Measurements from ENCODE around the gene CCNY.

CCNY gene

GRCh38 chr10:35520996-35521395 lies 184.7 kb downstream of the CCNY start:
- Histone ChIP-seq H2BK15ac (ENCODE audit: low read length) (no peak overlapping the region), H3K9me3 (replicated peaks in 1 of 2; ENCODE audit: control insufficient read depth in 2 of 2, insufficient read depth in 1 of 2, low read depth in 1 of 2, low read length in 2 of 2) (no peaks in the 10 kb centered on the region), H2AK5ac (ENCODE audit: low read depth, low read length) (no peak overlapping the region), H2BK12ac (ENCODE audit: low read length) (no peak overlapping the region), H3K18ac (ENCODE audit: low read length) (no peak overlapping the region), H3K23ac (ENCODE audit: low read depth, low read length, poor library complexity) (no peak overlapping the region), H3K4me3 (ENCODE audit: low read length in 2 of 2) (no peak overlapping the region), H4K8ac (ENCODE audit: low read depth, low read length) (no peak overlapping the region), H4K91ac (ENCODE audit: low read depth, low read length, poor library complexity) (no peak overlapping the region), H3K9ac (ENCODE audit: low read depth, low read length, poor library complexity) (no peak overlapping the region), H3K4me1 (ENCODE audit: control insufficient read depth in 2 of 2, insufficient read depth in 1 of 2, low read depth in 1 of 2, low read length in 2 of 2) (peaks cover 0 to 5% of the 10 kb centered on the region in 2 donors), H2BK5ac (ENCODE audit: low read length) (no peak overlapping the region), H3K4me2 (ENCODE audit: insufficient read depth, low read length, poor library complexity, severe bottlenecking) (no peak overlapping the region), H3K36me3 (replicated peaks in 1 of 2; ENCODE audit: control insufficient read depth in 2 of 2, insufficient read depth in 2 of 2, low read length in 2 of 2) (no peaks in the 10 kb centered on the region), H3K4ac (ENCODE audit: low read length) (no peak overlapping the region), H2AFZ (ENCODE audit: low read length) (no peak overlapping the region), H3K79me1 (ENCODE audit: low read depth, low read length) (no peaks in the 10 kb centered on the region), H3K27me3 (ENCODE audit: control insufficient read depth in 3 of 3, insufficient read depth in 3 of 3, low read depth in 1 of 3, low read length in 3 of 3) (no peaks in the 10 kb centered on the region), H3K27ac (replicated peaks; ENCODE audit: low read length) (no peak overlapping the region), H3K14ac (ENCODE audit: low read length) (no peak overlapping the region), H2BK120ac (ENCODE audit: low read depth, low read length) (no peak overlapping the region)
- whole genome bisulfite sequencing, 2 donors (ENCODE audit: extremely low coverage in 2 of 2, insufficient read length in 2 of 2, insufficient replicate concordance in 1 of 2) = no CpG with 5 or more reads among the region's 3 CpGs
- DNase-seq (ENCODE audit: low spot score) = no peak

- no peaks in the 10 kb centered on the region for H3K36me3 ChIP-seq (replicated peaks in 1 of 2; ENCODE audit: control insufficient read depth in 2 of 2, insufficient read depth in 2 of 2, low read length in 2 of 2)
- H3K23ac ChIP-seq (ENCODE audit: low read depth, low read length, poor library complexity) = no peak overlapping the region
Observed at GRCh38 chr10:35523670-35524225, 187.4 kb downstream of the CCNY start.

GRCh38 chr10:35526746-35527145 lies 190.4 kb downstream of the CCNY start:
- H2AFZ ChIP-seq (ENCODE audit: low read length) = no peak overlapping the region
- no peaks in the 10 kb centered on the region for H3K9me3 ChIP-seq (replicated peaks in 1 of 2; ENCODE audit: control insufficient read depth in 2 of 2, insufficient read depth in 1 of 2, low read depth in 1 of 2, low read length in 2 of 2)
- no peak overlapping the region for H3K23ac ChIP-seq (ENCODE audit: low read depth, low read length, poor library complexity)
- peaks cover 3 to 23% of the 10 kb centered on the region in 2 donors for H3K36me3 ChIP-seq (replicated peaks in 1 of 2; ENCODE audit: control insufficient read depth in 2 of 2, insufficient read depth in 2 of 2, low read length in 2 of 2)
- no peak overlapping the region for H3K14ac ChIP-seq (ENCODE audit: low read length)
- H3K27me3 ChIP-seq (ENCODE audit: control insufficient read depth in 3 of 3, insufficient read depth in 3 of 3, low read depth in 1 of 3, low read length in 3 of 3) = no peaks in the 10 kb centered on the region
- H2BK12ac ChIP-seq (ENCODE audit: low read length) = no peak overlapping the region
- no peak overlapping the region for H3K4me2 ChIP-seq (ENCODE audit: insufficient read depth, low read length, poor library complexity, severe bottlenecking)
- WGBS, 2 donors (ENCODE audit: extremely low coverage in 2 of 2, insufficient read length in 2 of 2, insufficient replicate concordance in 1 of 2) = no CpG with 5 or more reads among the region's 9 CpGs
- no peak overlapping the region for H2AK5ac ChIP-seq (ENCODE audit: low read depth, low read length)
- H2BK15ac ChIP-seq (ENCODE audit: low read length) = no peak overlapping the region
- no peak overlapping the region for H4K8ac ChIP-seq (ENCODE audit: low read depth, low read length)
- no peaks in the 10 kb centered on the region for H3K4me1 ChIP-seq (ENCODE audit: control insufficient read depth in 2 of 2, insufficient read depth in 1 of 2, low read depth in 1 of 2, low read length in 2 of 2)
- H3K4ac ChIP-seq (ENCODE audit: low read length) = no peak overlapping the region
- H2BK5ac ChIP-seq (ENCODE audit: low read length) = no peak overlapping the region
- H3K27ac ChIP-seq (replicated peaks; ENCODE audit: low read length) = no peak overlapping the region
- no peak overlapping the region for H3K9ac ChIP-seq (ENCODE audit: low read depth, low read length, poor library complexity)
- H3K79me1 ChIP-seq (ENCODE audit: low read depth, low read length) = no peaks in the 10 kb centered on the region
- H3K18ac ChIP-seq (ENCODE audit: low read length) = no peak overlapping the region
- no peak overlapping the region for H3K4me3 ChIP-seq (ENCODE audit: low read length in 2 of 2)
- H2BK120ac ChIP-seq (ENCODE audit: low read depth, low read length) = no peak overlapping the region
- DNase-seq (ENCODE audit: low spot score) = no peak
- H4K91ac ChIP-seq (ENCODE audit: low read depth, low read length, poor library complexity) = no peak overlapping the region

More at GRCh38 chr10:35523670-35524225, 187.4 kb downstream of the CCNY start:
- no peak overlapping the region for H3K14ac ChIP-seq (ENCODE audit: low read length)
- WGBS, 2 donors (ENCODE audit: extremely low coverage in 2 of 2, insufficient read length in 2 of 2, insufficient replicate concordance in 1 of 2) = no CpG with 5 or more reads among the region's 3 CpGs
- DNase-seq (ENCODE audit: low spot score) = no peak
- H3K9ac ChIP-seq (ENCODE audit: low read depth, low read length, poor library complexity) = no peak overlapping the region
- H2BK120ac ChIP-seq (ENCODE audit: low read depth, low read length) = no peak overlapping the region
- no peak overlapping the region for H2AK5ac ChIP-seq (ENCODE audit: low read depth, low read length)
- no peak overlapping the region for H3K4me2 ChIP-seq (ENCODE audit: insufficient read depth, low read length, poor library complexity, severe bottlenecking)
- H3K4me1 ChIP-seq (ENCODE audit: control insufficient read depth in 2 of 2, insufficient read depth in 1 of 2, low read depth in 1 of 2, low read length in 2 of 2) = peaks cover 0 to 5% of the 10 kb centered on the region in 2 donors
- H3K4me3 ChIP-seq (ENCODE audit: low read length in 2 of 2) = no peak overlapping the region
- no peaks in the 10 kb centered on the region for H3K27me3 ChIP-seq (ENCODE audit: control insufficient read depth in 3 of 3, insufficient read depth in 3 of 3, low read depth in 1 of 3, low read length in 3 of 3)
- H2AFZ ChIP-seq (ENCODE audit: low read length) = no peak overlapping the region
- no peak overlapping the region for H2BK15ac ChIP-seq (ENCODE audit: low read length)
- no peaks in the 10 kb centered on the region for H3K9me3 ChIP-seq (replicated peaks in 1 of 2; ENCODE audit: control insufficient read depth in 2 of 2, insufficient read depth in 1 of 2, low read depth in 1 of 2, low read length in 2 of 2)
- H4K91ac ChIP-seq (ENCODE audit: low read depth, low read length, poor library complexity) = no peak overlapping the region
- H4K8ac ChIP-seq (ENCODE audit: low read depth, low read length) = no peak overlapping the region
- no peak overlapping the region for H2BK12ac ChIP-seq (ENCODE audit: low read length)
- H3K27ac ChIP-seq (replicated peaks; ENCODE audit: low read length) = no peak overlapping the region
- H3K18ac ChIP-seq (ENCODE audit: low read length) = no peak overlapping the region
- H2BK5ac ChIP-seq (ENCODE audit: low read length) = no peak overlapping the region
- H3K4ac ChIP-seq (ENCODE audit: low read length) = no peak overlapping the region
- H3K79me1 ChIP-seq (ENCODE audit: low read depth, low read length) = no peaks in the 10 kb centered on the region

GRCh38 chr10:35532141-35532540 lies 195.8 kb downstream of the CCNY start:
- Histone ChIP-seq H2BK12ac (ENCODE audit: low read length) (no peak overlapping the region), H3K14ac (ENCODE audit: low read length) (no peak overlapping the region), H3K4me1 (ENCODE audit: control insufficient read depth in 2 of 2, insufficient read depth in 1 of 2, low read depth in 1 of 2, low read length in 2 of 2) (no peaks in the 10 kb centered on the region), H3K9me3 (replicated peaks in 1 of 2; ENCODE audit: control insufficient read depth in 2 of 2, insufficient read depth in 1 of 2, low read depth in 1 of 2, low read length in 2 of 2) (peaks cover 1 to 24% of the 10 kb centered on the region in 2 donors), H3K4me3 (ENCODE audit: low read length in 2 of 2) (no peak overlapping the region), H4K8ac (ENCODE audit: low read depth, low read length) (no peak overlapping the region), H3K27me3 (ENCODE audit: control insufficient read depth in 3 of 3, insufficient read depth in 3 of 3, low read depth in 1 of 3, low read length in 3 of 3) (no peaks in the 10 kb centered on the region), H3K4ac (ENCODE audit: low read length) (no peak overlapping the region), H3K23ac (ENCODE audit: low read depth, low read length, poor library complexity) (no peak overlapping the region), H3K36me3 (replicated peaks in 1 of 2; ENCODE audit: control insufficient read depth in 2 of 2, insufficient read depth in 2 of 2, low read length in 2 of 2) (peaks cover 18 to 70% of the 10 kb centered on the region in 2 donors), H2BK120ac (ENCODE audit: low read depth, low read length) (no peak overlapping the region), H2BK5ac (ENCODE audit: low read length) (no peak overlapping the region), H2AFZ (ENCODE audit: low read length) (no peak overlapping the region), H3K27ac (replicated peaks; ENCODE audit: low read length) (no peak overlapping the region), H2AK5ac (ENCODE audit: low read depth, low read length) (no peak overlapping the region), H4K91ac (ENCODE audit: low read depth, low read length, poor library complexity) (no peak overlapping the region), H3K18ac (ENCODE audit: low read length) (no peak overlapping the region), H3K79me1 (ENCODE audit: low read depth, low read length) (no peaks in the 10 kb centered on the region), H2BK15ac (ENCODE audit: low read length) (no peak overlapping the region), H3K9ac (ENCODE audit: low read depth, low read length, poor library complexity) (no peak overlapping the region), H3K4me2 (ENCODE audit: insufficient read depth, low read length, poor library complexity, severe bottlenecking) (no peak overlapping the region)
- no CpG with 5 or more reads among the region's 5 CpGs for WGBS, 2 donors (ENCODE audit: extremely low coverage in 2 of 2, insufficient read length in 2 of 2, insufficient replicate concordance in 1 of 2)
- DNase-seq (ENCODE audit: low spot score) = no peak
